Measurements from ENCODE around the gene VWA8. TPM values are rescaled to one million over a fixed set of nuclear protein-coding genes. Genes with fewer than 3 reads are reported as not detected.

Gene VWA8
- total and polyA plus RNA-seq, 4 donors, result 7.1 to 50.3 (median 12.4) TPM

DNA sequence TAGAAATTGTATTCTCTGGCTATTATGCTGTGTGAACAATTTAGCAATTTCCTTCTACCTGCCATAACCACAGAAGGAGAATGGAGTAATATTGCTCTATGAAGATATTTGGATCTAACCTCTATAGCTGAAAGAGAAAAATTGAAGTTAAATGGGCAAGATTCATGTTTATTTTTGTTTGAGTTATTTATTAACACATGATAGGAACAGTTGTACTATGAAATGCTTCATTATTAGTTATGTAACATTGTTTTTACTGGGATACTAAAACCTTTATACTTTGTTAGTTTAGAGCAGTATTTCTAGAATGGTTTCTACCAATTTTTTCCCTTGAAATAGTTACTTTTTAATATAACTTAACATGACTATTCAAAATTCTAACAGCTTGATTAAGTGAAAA lies 27.3 kb upstream of the VWA8 start:
- no peaks in the 10 kb centered on the region for H3K36me3 ChIP-seq (ENCODE audit: control insufficient read depth in 4 of 4, insufficient read depth in 3 of 4, low read depth in 1 of 4, low read length in 3 of 4)
- H3K4me1 ChIP-seq (ENCODE audit: control insufficient read depth in 4 of 4, insufficient read depth in 4 of 4, low read length in 3 of 4), result peaks cover 0 to 14% (median 6%) of the 10 kb centered on the region in 4 donors
- H3K9ac ChIP-seq (ENCODE audit: low read depth in 1 of 2, low read length in 2 of 2), result no peak overlapping the region
- no peak for TF ChIP-seq NR2F2 (IDR thresholded peaks at IDR 0.05)
- TF ChIP-seq GABPA (IDR thresholded peaks at IDR 0.05 in 1 of 2, conservative IDR thresholded peaks at IDR 0.05 in 1 of 2), result no peak
- peak in 1 of 2 donors; percentile 10 for TF ChIP-seq HNF4A (conservative IDR thresholded peaks at IDR 0.05)
- no peak for TF ChIP-seq FOXA1 (IDR thresholded peaks at IDR 0.05)
- no peak for TF ChIP-seq SP1 (IDR thresholded peaks at IDR 0.05)
- TF ChIP-seq, protein P1, sequence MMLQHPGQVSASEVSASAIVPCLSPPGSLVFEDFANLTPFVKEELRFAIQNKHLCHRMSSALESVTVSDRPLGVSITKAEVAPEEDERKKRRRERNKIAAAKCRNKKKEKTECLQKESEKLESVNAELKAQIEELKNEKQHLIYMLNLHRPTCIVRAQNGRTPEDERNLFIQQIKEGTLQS (IDR thresholded peaks at IDR 0.05), result no peak
- TF ChIP-seq YY1 (IDR thresholded peaks at IDR 0.05), result peak; percentile 14
- no peak for TF ChIP-seq JUND (IDR thresholded peaks at IDR 0.05)
- no peaks in the 10 kb centered on the region for H3K27me3 ChIP-seq (ENCODE audit: control insufficient read depth in 4 of 4, insufficient read depth in 4 of 4, low read length in 3 of 4)
- no peaks in the 10 kb centered on the region for H3K9me3 ChIP-seq (ENCODE audit: control insufficient read depth in 4 of 4, low read length in 3 of 4)
- H3K4me3 ChIP-seq (ENCODE audit: low read depth in 1 of 3, low read length in 3 of 3), result no peak overlapping the region
- H3K27ac ChIP-seq (ENCODE audit: low read depth in 1 of 2, low read length in 2 of 2), result no peak overlapping the region
- DNase-seq (ENCODE audit: low spot score), result no peak

DNA sequence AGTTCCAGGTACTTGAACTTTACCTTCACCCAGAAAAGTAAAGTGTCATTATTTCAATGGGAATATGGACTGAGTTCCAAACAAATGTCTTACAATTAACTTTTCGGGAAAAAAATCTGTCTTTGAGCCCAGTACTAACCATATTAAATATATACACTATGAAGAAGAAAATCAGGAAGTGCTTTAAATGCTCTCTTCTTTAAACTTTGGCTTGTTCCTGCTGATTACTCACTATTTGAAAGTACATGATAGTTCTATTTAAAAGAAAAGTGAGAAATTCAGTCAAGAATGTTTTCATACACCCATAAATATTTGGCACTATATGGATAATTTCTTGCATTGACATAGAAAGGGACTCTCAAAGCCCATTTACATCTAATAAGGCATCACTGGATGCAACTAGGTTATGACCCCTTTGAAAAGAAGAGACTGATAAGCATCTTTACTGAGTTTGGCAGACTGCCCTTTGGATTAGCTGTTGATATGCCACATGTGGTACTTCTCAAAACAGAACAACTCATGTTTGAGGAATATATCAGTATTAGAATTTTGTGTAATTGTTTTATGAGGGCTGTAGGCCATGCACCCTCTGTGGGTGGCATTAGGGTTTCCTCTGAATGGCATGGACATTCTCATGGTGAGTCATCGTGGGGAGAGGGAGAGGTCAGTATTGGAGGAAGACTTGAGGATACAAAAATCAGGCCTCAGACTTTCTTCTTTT lies 25.0 kb upstream of the VWA8 start:
- no peaks in the 10 kb centered on the region for H3K27me3 ChIP-seq (ENCODE audit: control insufficient read depth in 4 of 4, insufficient read depth in 4 of 4, low read length in 3 of 4)
- H3K9ac ChIP-seq (ENCODE audit: low read depth in 1 of 2, low read length in 2 of 2), result no peak overlapping the region
- H3K9me3 ChIP-seq (ENCODE audit: control insufficient read depth in 4 of 4, low read length in 3 of 4), result no peaks in the 10 kb centered on the region
- 93% methylated on average over 2 of the region's 2 CpGs for WGBS
- no peak for DNase-seq (ENCODE audit: low spot score)
- no peak overlapping the region for H3K27ac ChIP-seq (ENCODE audit: low read depth in 1 of 2, low read length in 2 of 2)
- H3K4me1 ChIP-seq (ENCODE audit: control insufficient read depth in 4 of 4, insufficient read depth in 4 of 4, low read length in 3 of 4), result peaks cover 0 to 5% (median 2%) of the 10 kb centered on the region in 4 donors
- H3K36me3 ChIP-seq (ENCODE audit: control insufficient read depth in 4 of 4, insufficient read depth in 3 of 4, low read depth in 1 of 4, low read length in 3 of 4), result no peaks in the 10 kb centered on the region
- TF ChIP-seq HNF4A (conservative IDR thresholded peaks at IDR 0.05), result no peak
- no peak for TF ChIP-seq FOXA1 (IDR thresholded peaks at IDR 0.05)
- TF ChIP-seq, protein P2, sequence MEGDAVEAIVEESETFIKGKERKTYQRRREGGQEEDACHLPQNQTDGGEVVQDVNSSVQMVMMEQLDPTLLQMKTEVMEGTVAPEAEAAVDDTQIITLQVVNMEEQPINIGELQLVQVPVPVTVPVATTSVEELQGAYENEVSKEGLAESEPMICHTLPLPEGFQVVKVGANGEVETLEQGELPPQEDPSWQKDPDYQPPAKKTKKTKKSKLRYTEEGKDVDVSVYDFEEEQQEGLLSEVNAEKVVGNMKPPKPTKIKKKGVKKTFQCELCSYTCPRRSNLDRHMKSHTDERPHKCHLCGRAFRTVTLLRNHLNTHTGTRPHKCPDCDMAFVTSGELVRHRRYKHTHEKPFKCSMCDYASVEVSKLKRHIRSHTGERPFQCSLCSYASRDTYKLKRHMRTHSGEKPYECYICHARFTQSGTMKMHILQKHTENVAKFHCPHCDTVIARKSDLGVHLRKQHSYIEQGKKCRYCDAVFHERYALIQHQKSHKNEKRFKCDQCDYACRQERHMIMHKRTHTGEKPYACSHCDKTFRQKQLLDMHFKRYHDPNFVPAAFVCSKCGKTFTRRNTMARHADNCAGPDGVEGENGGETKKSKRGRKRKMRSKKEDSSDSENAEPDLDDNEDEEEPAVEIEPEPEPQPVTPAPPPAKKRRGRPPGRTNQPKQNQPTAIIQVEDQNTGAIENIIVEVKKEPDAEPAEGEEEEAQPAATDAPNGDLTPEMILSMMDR (IDR thresholded peaks at IDR 0.05; ENCODE audit: low read depth, low read length, missing input control), result no peak
- TF ChIP-seq, protein P3, sequence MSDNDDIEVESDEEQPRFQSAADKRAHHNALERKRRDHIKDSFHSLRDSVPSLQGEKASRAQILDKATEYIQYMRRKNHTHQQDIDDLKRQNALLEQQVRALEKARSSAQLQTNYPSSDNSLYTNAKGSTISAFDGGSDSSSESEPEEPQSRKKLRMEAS (IDR thresholded peaks at IDR 0.05), result no peak
- TF ChIP-seq EGR1 (IDR thresholded peaks at IDR 0.05; ENCODE audit: low read depth in 2 of 2), result no peak
- TF ChIP-seq TAF1 (conservative IDR thresholded peaks at IDR 0.05), result no peak
- TF ChIP-seq FOXA2 (IDR thresholded peaks at IDR 0.05), result no peak
- no peak for TF ChIP-seq JUND (IDR thresholded peaks at IDR 0.05)
- no peak for TF ChIP-seq GABPA (IDR thresholded peaks at IDR 0.05 in 1 of 2, conservative IDR thresholded peaks at IDR 0.05 in 1 of 2)
- no peak for TF ChIP-seq RXRA (IDR thresholded peaks at IDR 0.05)
- no peak for TF ChIP-seq HNF4G (IDR thresholded peaks at IDR 0.05)
- no peak for TF ChIP-seq NR2F2 (IDR thresholded peaks at IDR 0.05)
- H3K4me3 ChIP-seq (ENCODE audit: low read depth in 1 of 3, low read length in 3 of 3), result no peak overlapping the region

DNA sequence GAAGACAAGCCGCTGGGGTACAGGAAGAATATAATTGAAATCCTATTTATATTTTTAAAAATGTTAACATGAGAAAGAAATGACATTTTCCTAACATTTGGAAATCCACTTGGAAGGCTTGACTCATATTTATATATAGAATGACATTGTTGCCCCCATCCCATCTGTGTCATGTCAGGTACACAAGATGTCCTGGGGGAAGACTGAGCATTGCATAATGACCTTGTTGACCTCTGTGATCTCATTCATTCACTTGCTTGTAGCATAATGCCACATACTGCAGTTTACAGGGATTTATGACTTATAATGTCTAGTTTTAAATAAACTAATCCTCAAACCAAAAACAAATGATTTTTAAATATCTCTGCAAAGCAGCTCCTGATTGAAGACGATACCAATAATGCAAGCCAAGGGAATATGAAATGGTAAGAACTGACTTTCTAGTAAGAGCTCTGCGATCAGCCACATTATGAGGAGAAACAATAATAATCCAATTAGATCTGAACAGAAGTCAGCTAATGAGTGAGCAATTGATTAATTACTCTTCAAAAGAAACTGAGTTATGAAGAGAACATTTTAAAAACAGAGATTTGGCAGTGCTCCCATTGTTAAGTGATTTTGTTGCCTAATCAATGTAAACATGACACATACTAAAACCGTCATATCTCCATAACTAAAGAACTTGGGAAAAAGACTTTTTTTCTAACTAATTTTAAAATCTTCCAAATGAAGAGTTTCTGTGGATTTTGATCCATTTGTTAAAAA lies 21.2 kb upstream of the VWA8 start:
- H3K4me1 ChIP-seq (ENCODE audit: control insufficient read depth in 4 of 4, insufficient read depth in 4 of 4, low read length in 3 of 4), result peaks cover 0 to 2% (median 1%) of the 10 kb centered on the region in 4 donors
- DNase-seq (ENCODE audit: low spot score), result no peak
- no peaks in the 10 kb centered on the region for H3K9me3 ChIP-seq (ENCODE audit: control insufficient read depth in 4 of 4, low read length in 3 of 4)
- 74% methylated on average over 4 of the region's 4 CpGs for WGBS
- no peaks in the 10 kb centered on the region for H3K27me3 ChIP-seq (ENCODE audit: control insufficient read depth in 4 of 4, insufficient read depth in 4 of 4, low read length in 3 of 4)
- peak; percentile 35 for TF ChIP-seq NR2F2 (IDR thresholded peaks at IDR 0.05)
- TF ChIP-seq, protein P1 (IDR thresholded peaks at IDR 0.05), result no peak
- no peak overlapping the region for H3K4me3 ChIP-seq (ENCODE audit: low read depth in 1 of 3, low read length in 3 of 3)
- H3K9ac ChIP-seq (ENCODE audit: low read depth in 1 of 2, low read length in 2 of 2), result no peak overlapping the region
- H3K27ac ChIP-seq (ENCODE audit: low read depth in 1 of 2, low read length in 2 of 2), result no peak overlapping the region
- no peaks in the 10 kb centered on the region for H3K36me3 ChIP-seq (ENCODE audit: control insufficient read depth in 4 of 4, insufficient read depth in 3 of 4, low read depth in 1 of 4, low read length in 3 of 4)
